HEK293 (cell line): Measurements from ENCODE around the gene S100A11.

Experiments
- CTCF ChIP-seq: fragments of 450-650 bp; formaldehyde crosslinking; IDR thresholded peaks from 2 replicates; pipeline ENCODE4 v1.5.1; 2016; ENCODE audit warnings: missing biosample characterization, missing genetic modification characterization
- ELK4 ChIP-seq: IDR thresholded peaks from 2 replicates; pipeline ENCODE4 v1.6.1; 2011; ENCODE audit warnings: mild to moderate bottlenecking, low read depth, low read length, borderline replicate concordance
- GLIS1 ChIP-seq: fragments of 450-650 bp; formaldehyde crosslinking; IDR thresholded peaks from 2 replicates; pipeline ENCODE4 v1.5.1; 2016; ENCODE audit warnings: missing biosample characterization, missing genetic modification characterization
- INSM2 ChIP-seq: fragments of 450-650 bp; formaldehyde crosslinking; IDR thresholded peaks from 2 replicates; pipeline ENCODE4 v1.5.1; 2016; ENCODE audit warnings: missing biosample characterization, missing genetic modification characterization
- ZBTB48 ChIP-seq: fragments of 450-650 bp; formaldehyde crosslinking; IDR thresholded peaks from 2 replicates; pipeline ENCODE4 v1.5.1; 2016; ENCODE audit warnings: missing biosample characterization, missing genetic modification characterization
- ZBTB6 ChIP-seq: fragments of 450-650 bp; formaldehyde crosslinking; IDR thresholded peaks from 2 replicates; pipeline ENCODE4 v1.5.1; 2017; ENCODE audit warnings: missing biosample characterization, missing genetic modification characterization
- ZBTB8A ChIP-seq: fragments of 450-650 bp; formaldehyde crosslinking; IDR thresholded peaks from 2 replicates; pipeline ENCODE4 v1.5.1; 2016; ENCODE audit warnings: missing biosample characterization, missing genetic modification characterization
- ZFP3 ChIP-seq: fragments of 450-650 bp; formaldehyde crosslinking; IDR thresholded peaks from 2 replicates; pipeline ENCODE4 v1.5.1; 2016; ENCODE audit warnings: low read depth, missing biosample characterization, missing genetic modification characterization
- ZFP37 ChIP-seq: fragments of 450-650 bp; formaldehyde crosslinking; IDR thresholded peaks from 2 replicates; pipeline ENCODE4 v1.5.1; 2016; ENCODE audit warnings: missing biosample characterization, missing genetic modification characterization
- ZNF174 ChIP-seq: fragments of 450-650 bp; formaldehyde crosslinking; IDR thresholded peaks from 2 replicates; pipeline ENCODE4 v1.5.0; 2017; ENCODE audit warnings: missing biosample characterization, mild to moderate bottlenecking, missing genetic modification characterization
- ZNF341 ChIP-seq: fragments of 450-650 bp; formaldehyde crosslinking; IDR thresholded peaks from 2 replicates; pipeline ENCODE4; 2016; ENCODE audit warnings: low read depth, missing biosample characterization, missing genetic modification characterization
- ZNF354C ChIP-seq: fragments of 450-650 bp; formaldehyde crosslinking; IDR thresholded peaks from 2 replicates; pipeline ENCODE4 v1.5.1; 2016; ENCODE audit warnings: missing biosample characterization, missing genetic modification characterization, low read depth, borderline replicate concordance
- ZNF548 ChIP-seq: fragments of 450-650 bp; formaldehyde crosslinking; IDR thresholded peaks from 2 replicates; pipeline ENCODE4 v1.5.1; 2016; ENCODE audit warnings: missing biosample characterization, missing genetic modification characterization
- ZNF561 ChIP-seq: fragments of 450-650 bp; IDR thresholded peaks from 2 replicates; pipeline ENCODE4 v1.5.1; 2018; ENCODE audit warnings: missing biosample characterization, missing genetic modification characterization, borderline replicate concordance
- ZNF768 ChIP-seq: fragments of 450-650 bp; formaldehyde crosslinking; IDR thresholded peaks from 2 replicates; pipeline ENCODE4 v1.5.1; 2018; ENCODE audit warnings: missing biosample characterization, mild to moderate bottlenecking, missing genetic modification characterization
- ZSCAN23 ChIP-seq: fragments of 450-650 bp; formaldehyde crosslinking; IDR thresholded peaks from 2 replicates; pipeline ENCODE4 v1.5.1; 2016; ENCODE audit warnings: missing biosample characterization, missing genetic modification characterization
- ZXDB ChIP-seq: fragments of 450-650 bp; formaldehyde crosslinking; IDR thresholded peaks from 2 replicates; pipeline ENCODE4 v1.5.1; 2016; ENCODE audit warnings: missing biosample characterization, missing genetic modification characterization
- TF ChIP-seq, protein P1 (sequence below): fragments of 450-650 bp; formaldehyde crosslinking; IDR thresholded peaks from 2 replicates; pipeline ENCODE4 v1.5.1; 2016; ENCODE audit warnings: missing biosample characterization, missing genetic modification characterization
- TF ChIP-seq, protein P2 (sequence below): fragments of 450-650 bp; formaldehyde crosslinking; IDR thresholded peaks from 2 replicates; pipeline ENCODE4 v1.5.1; 2017; ENCODE audit warnings: missing biosample characterization, missing genetic modification characterization
- TF ChIP-seq, protein P3 (sequence below): fragments of 450-650 bp; formaldehyde crosslinking; conservative IDR thresholded peaks from 2 replicates; pipeline ENCODE4 v1.5.1; 2016; ENCODE audit warnings: low read depth, missing biosample characterization, missing genetic modification characterization
- TF ChIP-seq, protein P4 (sequence below): fragments of 450-650 bp; formaldehyde crosslinking; IDR thresholded peaks from 2 replicates; pipeline ENCODE4 v1.5.1; 2016; ENCODE audit warnings: missing biosample characterization, missing genetic modification characterization

The S100A11 gene

DNA sequence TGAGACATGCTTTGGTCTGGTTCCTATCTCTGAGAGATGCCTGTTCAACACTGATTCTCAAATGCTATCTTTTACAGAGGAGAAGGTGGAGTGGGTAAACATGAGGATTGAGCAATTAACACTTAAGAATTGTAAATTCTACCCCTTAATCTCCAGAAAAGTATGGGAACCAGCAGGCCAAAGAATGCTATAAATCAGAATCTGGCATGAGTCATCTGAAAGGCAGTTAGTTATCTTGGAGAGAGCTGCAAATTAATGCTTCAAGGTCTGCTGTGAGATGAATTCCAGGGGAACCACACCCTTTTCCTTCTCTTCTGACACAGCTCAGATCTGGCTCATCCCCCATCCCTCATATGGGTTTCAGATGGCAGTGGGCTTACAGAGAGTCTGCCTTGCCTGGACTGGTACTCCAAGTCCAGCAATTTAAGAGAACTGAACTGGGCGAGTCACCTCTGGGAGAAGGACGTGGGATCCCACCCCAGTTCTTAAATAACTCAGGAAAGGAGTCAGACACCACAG is 48.3 kb downstream of the S100A11 start (continued):
- TF ChIP-seq ZBTB6 (tag by site-specific recombination) = no peak
- TF ChIP-seq ZFP37 (tag by site-specific recombination) = no peak
- TF ChIP-seq ZNF768 (tag by site-specific recombination) = no peak
- TF ChIP-seq ZNF341 (tag by site-specific recombination) = no peak
- TF ChIP-seq, protein P1, sequence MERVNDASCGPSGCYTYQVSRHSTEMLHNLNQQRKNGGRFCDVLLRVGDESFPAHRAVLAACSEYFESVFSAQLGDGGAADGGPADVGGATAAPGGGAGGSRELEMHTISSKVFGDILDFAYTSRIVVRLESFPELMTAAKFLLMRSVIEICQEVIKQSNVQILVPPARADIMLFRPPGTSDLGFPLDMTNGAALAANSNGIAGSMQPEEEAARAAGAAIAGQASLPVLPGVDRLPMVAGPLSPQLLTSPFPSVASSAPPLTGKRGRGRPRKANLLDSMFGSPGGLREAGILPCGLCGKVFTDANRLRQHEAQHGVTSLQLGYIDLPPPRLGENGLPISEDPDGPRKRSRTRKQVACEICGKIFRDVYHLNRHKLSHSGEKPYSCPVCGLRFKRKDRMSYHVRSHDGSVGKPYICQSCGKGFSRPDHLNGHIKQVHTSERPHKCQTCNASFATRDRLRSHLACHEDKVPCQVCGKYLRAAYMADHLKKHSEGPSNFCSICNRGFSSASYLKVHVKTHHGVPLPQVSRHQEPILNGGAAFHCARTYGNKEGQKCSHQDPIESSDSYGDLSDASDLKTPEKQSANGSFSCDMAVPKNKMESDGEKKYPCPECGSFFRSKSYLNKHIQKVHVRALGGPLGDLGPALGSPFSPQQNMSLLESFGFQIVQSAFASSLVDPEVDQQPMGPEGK (tag by site-specific recombination) = peak; percentile 52; the same call in 1 of the 2 replicates
- TF ChIP-seq ZNF174 = no peak
- peak; percentile 35; the same call in 1 of the 2 replicates for TF ChIP-seq GLIS1 (tag by site-specific recombination)
- TF ChIP-seq, protein P2, sequence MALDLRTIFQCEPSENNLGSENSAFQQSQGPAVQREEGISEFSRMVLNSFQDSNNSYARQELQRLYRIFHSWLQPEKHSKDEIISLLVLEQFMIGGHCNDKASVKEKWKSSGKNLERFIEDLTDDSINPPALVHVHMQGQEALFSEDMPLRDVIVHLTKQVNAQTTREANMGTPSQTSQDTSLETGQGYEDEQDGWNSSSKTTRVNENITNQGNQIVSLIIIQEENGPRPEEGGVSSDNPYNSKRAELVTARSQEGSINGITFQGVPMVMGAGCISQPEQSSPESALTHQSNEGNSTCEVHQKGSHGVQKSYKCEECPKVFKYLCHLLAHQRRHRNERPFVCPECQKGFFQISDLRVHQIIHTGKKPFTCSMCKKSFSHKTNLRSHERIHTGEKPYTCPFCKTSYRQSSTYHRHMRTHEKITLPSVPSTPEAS = 0 out of 2 replicates have a peak, but pooled peaks have one; percentile 28
- TF ChIP-seq ZSCAN23 (tag by site-specific recombination) = peak; percentile 90; the same call in 1 of the 2 replicates
- TF ChIP-seq ZXDB = peak; percentile 97
- no peak for TF ChIP-seq CTCF (tag by site-specific recombination)
- TF ChIP-seq ZFP3 (tag by site-specific recombination) = no peak
- TF ChIP-seq ZNF548 (tag by site-specific recombination) = no peak
- TF ChIP-seq, protein P3, sequence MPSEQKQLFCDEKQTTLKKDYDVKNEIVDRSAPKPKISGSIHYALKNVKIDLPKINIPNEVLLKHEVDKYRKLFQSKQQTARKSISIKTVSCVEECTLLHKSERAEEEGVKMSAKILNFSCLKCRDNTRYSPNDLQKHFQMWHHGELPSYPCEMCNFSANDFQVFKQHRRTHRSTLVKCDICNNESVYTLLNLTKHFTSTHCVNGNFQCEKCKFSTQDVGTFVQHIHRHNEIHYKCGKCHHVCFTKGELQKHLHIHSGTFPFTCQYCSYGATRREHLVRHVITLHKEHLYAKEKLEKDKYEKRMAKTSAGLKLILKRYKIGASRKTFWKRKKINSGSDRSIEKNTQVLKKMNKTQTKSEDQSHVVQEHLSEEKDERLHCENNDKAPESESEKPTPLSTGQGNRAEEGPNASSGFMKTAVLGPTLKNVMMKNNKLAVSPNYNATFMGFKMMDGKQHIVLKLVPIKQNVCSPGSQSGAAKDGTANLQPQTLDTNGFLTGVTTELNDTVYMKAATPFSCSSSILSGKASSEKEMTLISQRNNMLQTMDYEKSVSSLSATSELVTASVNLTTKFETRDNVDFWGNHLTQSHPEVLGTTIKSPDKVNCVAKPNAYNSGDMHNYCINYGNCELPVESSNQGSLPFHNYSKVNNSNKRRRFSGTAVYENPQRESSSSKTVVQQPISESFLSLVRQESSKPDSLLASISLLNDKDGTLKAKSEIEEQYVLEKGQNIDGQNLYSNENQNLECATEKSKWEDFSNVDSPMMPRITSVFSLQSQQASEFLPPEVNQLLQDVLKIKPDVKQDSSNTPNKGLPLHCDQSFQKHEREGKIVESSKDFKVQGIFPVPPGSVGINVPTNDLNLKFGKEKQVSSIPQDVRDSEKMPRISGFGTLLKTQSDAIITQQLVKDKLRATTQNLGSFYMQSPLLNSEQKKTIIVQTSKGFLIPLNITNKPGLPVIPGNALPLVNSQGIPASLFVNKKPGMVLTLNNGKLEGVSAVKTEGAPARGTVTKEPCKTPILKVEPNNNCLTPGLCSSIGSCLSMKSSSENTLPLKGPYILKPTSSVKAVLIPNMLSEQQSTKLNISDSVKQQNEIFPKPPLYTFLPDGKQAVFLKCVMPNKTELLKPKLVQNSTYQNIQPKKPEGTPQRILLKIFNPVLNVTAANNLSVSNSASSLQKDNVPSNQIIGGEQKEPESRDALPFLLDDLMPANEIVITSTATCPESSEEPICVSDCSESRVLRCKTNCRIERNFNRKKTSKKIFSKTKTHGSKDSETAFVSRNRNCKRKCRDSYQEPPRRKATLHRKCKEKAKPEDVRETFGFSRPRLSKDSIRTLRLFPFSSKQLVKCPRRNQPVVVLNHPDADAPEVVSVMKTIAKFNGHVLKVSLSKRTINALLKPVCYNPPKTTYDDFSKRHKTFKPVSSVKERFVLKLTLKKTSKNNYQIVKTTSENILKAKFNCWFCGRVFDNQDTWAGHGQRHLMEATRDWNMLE = peak; percentile 59
- TF ChIP-seq INSM2 (tag by site-specific recombination) = peak; percentile 96
- TF ChIP-seq ZBTB8A = peak; percentile 32; the same call in 1 of the 2 replicates
- peak; percentile 21; the same call in 1 of the 2 replicates for TF ChIP-seq ZNF561
- TF ChIP-seq, protein P4, sequence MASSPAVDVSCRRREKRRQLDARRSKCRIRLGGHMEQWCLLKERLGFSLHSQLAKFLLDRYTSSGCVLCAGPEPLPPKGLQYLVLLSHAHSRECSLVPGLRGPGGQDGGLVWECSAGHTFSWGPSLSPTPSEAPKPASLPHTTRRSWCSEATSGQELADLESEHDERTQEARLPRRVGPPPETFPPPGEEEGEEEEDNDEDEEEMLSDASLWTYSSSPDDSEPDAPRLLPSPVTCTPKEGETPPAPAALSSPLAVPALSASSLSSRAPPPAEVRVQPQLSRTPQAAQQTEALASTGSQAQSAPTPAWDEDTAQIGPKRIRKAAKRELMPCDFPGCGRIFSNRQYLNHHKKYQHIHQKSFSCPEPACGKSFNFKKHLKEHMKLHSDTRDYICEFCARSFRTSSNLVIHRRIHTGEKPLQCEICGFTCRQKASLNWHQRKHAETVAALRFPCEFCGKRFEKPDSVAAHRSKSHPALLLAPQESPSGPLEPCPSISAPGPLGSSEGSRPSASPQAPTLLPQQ = peak; percentile 85
- TF ChIP-seq ZNF354C (tag by site-specific recombination) = no peak
- TF ChIP-seq ELK4 = no peak
- 0 out of 2 replicates have a peak, but pooled peaks have one; percentile 33 for TF ChIP-seq ZBTB48 (tag by site-specific recombination)
